ENCODE measurements around the gene ECI1. TPM values are rescaled to one million over a fixed set of nuclear protein-coding genes. Genes with fewer than 3 reads are reported as not detected.

ECI1 gene
- total and polyA plus RNA-seq, 2 of the 13 experiments (the other 11 are each of a cell fraction or from before 2014, with no cell fraction given), result 82.0 to 102 TPM

- TF ChIP-seq HINFP (CRISPR knock-in tag; IDR thresholded peaks at IDR 0.05; ENCODE audit: low read depth), result no peak
- peak; percentile 36; the same call in 1 of the 2 replicates for TF ChIP-seq MIER3 (CRISPR knock-in tag; IDR thresholded peaks at IDR 0.05; ENCODE audit: borderline replicate concordance)
- TF ChIP-seq ZNF513 (CRISPR knock-in tag; conservative IDR thresholded peaks at IDR 0.05), result 0 out of 2 replicates have a peak, but pooled peaks have one; percentile 77
- TF ChIP-seq SALL2 (CRISPR knock-in tag; IDR thresholded peaks at IDR 0.05), result peak; percentile 92
- TF ChIP-seq ZNF580 (CRISPR knock-in tag; IDR thresholded peaks at IDR 0.05; ENCODE audit: borderline replicate concordance, low read depth), result no peak
- TF ChIP-seq RBFOX2 (IDR thresholded peaks at IDR 0.05; ENCODE audit: low read depth, low read length), result peak; percentile 92
- TF ChIP-seq ZFP41 (CRISPR knock-in tag; IDR thresholded peaks at IDR 0.05; ENCODE audit: borderline replicate concordance), result no peak
- peak; percentile 3 for TF ChIP-seq ZNF143 (CRISPR knock-in tag; IDR thresholded peaks at IDR 0.05)
- TF ChIP-seq AKAP8 (CRISPR knock-in tag; IDR thresholded peaks at IDR 0.05), result peak; percentile 51; the same call in 1 of the 2 replicates
- TF ChIP-seq RBM39 (IDR thresholded peaks at IDR 0.05; ENCODE audit: low read depth, low read length, poor library complexity, severe bottlenecking), result peak; percentile 56
- TF ChIP-seq KLF6 (CRISPR knock-in tag; IDR thresholded peaks at IDR 0.05), result no peak
- TF ChIP-seq GMEB2 (CRISPR knock-in tag; IDR thresholded peaks at IDR 0.05; ENCODE audit: low read depth), result peak; percentile 83
- TF ChIP-seq ZBTB20 (CRISPR knock-in tag; IDR thresholded peaks at IDR 0.05; ENCODE audit: borderline replicate concordance, low read depth), result peak; percentile 57; the same call in 1 of the 2 replicates
- no peak; the same call in 1 of the 2 replicates for TF ChIP-seq ZNF235 (CRISPR knock-in tag; IDR thresholded peaks at IDR 0.05; ENCODE audit: borderline replicate concordance)
- peak; percentile 13; the same call in 1 of the 2 replicates for TF ChIP-seq HNF4G (IDR thresholded peaks at IDR 0.05; ENCODE audit: borderline replicate concordance, low read depth, low read length)
- TF ChIP-seq HNF4G (CRISPR knock-in tag; IDR thresholded peaks at IDR 0.05; ENCODE audit: borderline replicate concordance, low read depth), result no peak; the same call in 1 of the 2 replicates
- TF ChIP-seq HOXA3 (CRISPR knock-in tag; IDR thresholded peaks at IDR 0.05), result peak; percentile 100
- TF ChIP-seq ZNF768 (CRISPR knock-in tag; IDR thresholded peaks at IDR 0.05), result peak; percentile 62; the same call in 1 of the 2 replicates
- peak; percentile 81 for TF ChIP-seq ZMYM4 (CRISPR knock-in tag; IDR thresholded peaks at IDR 0.05)
- no peak for TF ChIP-seq TOE1 (CRISPR knock-in tag; IDR thresholded peaks at IDR 0.05)
- TF ChIP-seq ZFP37 (CRISPR knock-in tag; IDR thresholded peaks at IDR 0.05; ENCODE audit: borderline replicate concordance), result no peak
- peak; percentile 69; the same call in 1 of the 2 replicates for TF ChIP-seq ZNF589 (CRISPR knock-in tag; conservative IDR thresholded peaks at IDR 0.05)
- peak; percentile 92 for TF ChIP-seq ARNT2 (CRISPR knock-in tag; IDR thresholded peaks at IDR 0.05; ENCODE audit: low read depth)
- TF ChIP-seq RXRB (CRISPR knock-in tag; IDR thresholded peaks at IDR 0.05; ENCODE audit: borderline replicate concordance), result no peak; the same call in 1 of the 2 replicates
- TF ChIP-seq DR1 (CRISPR knock-in tag; IDR thresholded peaks at IDR 0.05), result peak; percentile 96
- 0 out of 2 replicates have a peak, but pooled peaks have one; percentile 22 for TF ChIP-seq ERF (CRISPR knock-in tag; IDR thresholded peaks at IDR 0.05)
Measured at GRCh38 chr16:2223221-2223941, 28.0 kb downstream of the ECI1 start, which contains the start of gene E4F1 (continued).

All from HepG2 (cell line).